IMR-90 (cell line): Measurements from ENCODE around the gene ST7.

Experiments
- BHLHE40 ChIP-seq: fragments of 150-350 bp; IDR thresholded peaks from 2 replicates; pipeline ENCODE4 v1.6.1; 2016; ENCODE audit warnings: mild to moderate bottlenecking, low read depth, low read length
- CEBPB ChIP-seq: IDR thresholded peaks from 2 replicates; pipeline ENCODE4 v1.6.1; 2012; ENCODE audit warnings: low read depth, low read length, improper control_type of control experiment
- FOS ChIP-seq: fragments of 150-350 bp; IDR thresholded peaks from 2 replicates; pipeline ENCODE4 v1.6.1; 2016; ENCODE audit warnings: low read depth, low read length
- MAFK ChIP-seq: IDR thresholded peaks from 2 replicates; pipeline ENCODE4 v1.6.1; 2012; ENCODE audit warnings: low read depth, low read length, improper control_type of control experiment
- MXI1 ChIP-seq: IDR thresholded peaks from 2 replicates; pipeline ENCODE4 v1.6.1; 2012; ENCODE audit warnings: low read depth, mild to moderate bottlenecking, low read length, moderate library complexity, borderline replicate concordance
- POLR2A ChIP-seq: IDR thresholded peaks from 2 replicates; pipeline ENCODE4 v1.6.1; 2012; ENCODE audit warnings: mild to moderate bottlenecking, low read depth, low read length
- RAD21 ChIP-seq: IDR thresholded peaks from 2 replicates; pipeline ENCODE4 v1.6.1; 2012; ENCODE audit warnings: low read length, improper control_type of control experiment
- RCOR1 ChIP-seq: IDR thresholded peaks from 2 replicates; pipeline ENCODE4 v1.6.1; 2012; ENCODE audit warnings: mild to moderate bottlenecking, low read length, improper control_type of control experiment; ENCODE audit not compliant: insufficient replicate concordance
- RFX5 ChIP-seq: IDR thresholded peaks from 2 replicates; pipeline ENCODE4 v1.8.0; 2012; ENCODE audit warnings: low read depth, mild to moderate bottlenecking, low read length, moderate library complexity
- TF ChIP-seq, protein P1 (sequence below): conservative IDR thresholded peaks from 2 replicates; pipeline ENCODE4 v1.5.1; 2012; ENCODE audit warnings: mild to moderate bottlenecking, low read depth, low read length, improper control_type of control experiment
- TF ChIP-seq, protein P2 (sequence below): fragments of 150-350 bp; IDR thresholded peaks from 2 replicates; pipeline ENCODE4 v1.6.1; 2017; ENCODE audit warnings: mild to moderate bottlenecking, antibody characterized with exemption, low read length, low read depth
- TF ChIP-seq, protein P3 (sequence below): fragments of 150-350 bp; IDR thresholded peaks from 2 replicates; pipeline ENCODE4 v1.6.1; 2016; ENCODE audit warnings: low read depth, mild to moderate bottlenecking, low read length, moderate library complexity, borderline replicate concordance

DNA sequence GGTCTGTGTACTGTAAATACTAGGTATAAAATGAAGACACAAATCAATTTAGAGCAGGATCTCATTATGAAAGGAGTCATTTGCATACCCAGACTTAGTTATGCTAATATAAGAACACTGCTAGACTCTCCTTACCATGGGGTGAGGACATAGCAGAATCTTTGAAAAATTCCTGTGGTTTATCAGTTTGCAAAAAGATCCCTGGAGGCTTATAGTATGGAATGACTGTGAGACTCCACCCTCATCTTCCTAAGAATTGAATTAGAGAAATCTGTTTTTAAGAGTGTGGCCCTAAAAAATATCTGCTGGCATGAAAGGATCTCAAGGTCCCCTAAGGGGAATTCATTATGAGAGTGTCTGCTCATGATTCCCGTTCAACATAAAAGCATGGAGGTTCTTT lies 306.3 kb downstream of the ST7 start:
- no peak for TF ChIP-seq POLR2A
- TF ChIP-seq FOS: no peak
- TF ChIP-seq, protein P1, sequence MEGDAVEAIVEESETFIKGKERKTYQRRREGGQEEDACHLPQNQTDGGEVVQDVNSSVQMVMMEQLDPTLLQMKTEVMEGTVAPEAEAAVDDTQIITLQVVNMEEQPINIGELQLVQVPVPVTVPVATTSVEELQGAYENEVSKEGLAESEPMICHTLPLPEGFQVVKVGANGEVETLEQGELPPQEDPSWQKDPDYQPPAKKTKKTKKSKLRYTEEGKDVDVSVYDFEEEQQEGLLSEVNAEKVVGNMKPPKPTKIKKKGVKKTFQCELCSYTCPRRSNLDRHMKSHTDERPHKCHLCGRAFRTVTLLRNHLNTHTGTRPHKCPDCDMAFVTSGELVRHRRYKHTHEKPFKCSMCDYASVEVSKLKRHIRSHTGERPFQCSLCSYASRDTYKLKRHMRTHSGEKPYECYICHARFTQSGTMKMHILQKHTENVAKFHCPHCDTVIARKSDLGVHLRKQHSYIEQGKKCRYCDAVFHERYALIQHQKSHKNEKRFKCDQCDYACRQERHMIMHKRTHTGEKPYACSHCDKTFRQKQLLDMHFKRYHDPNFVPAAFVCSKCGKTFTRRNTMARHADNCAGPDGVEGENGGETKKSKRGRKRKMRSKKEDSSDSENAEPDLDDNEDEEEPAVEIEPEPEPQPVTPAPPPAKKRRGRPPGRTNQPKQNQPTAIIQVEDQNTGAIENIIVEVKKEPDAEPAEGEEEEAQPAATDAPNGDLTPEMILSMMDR: no peak
- no peak for TF ChIP-seq MAFK
- TF ChIP-seq CEBPB: no peak
- no peak for TF ChIP-seq RFX5
- TF ChIP-seq RCOR1: no peak
- no peak for TF ChIP-seq MXI1
- TF ChIP-seq, protein P2, sequence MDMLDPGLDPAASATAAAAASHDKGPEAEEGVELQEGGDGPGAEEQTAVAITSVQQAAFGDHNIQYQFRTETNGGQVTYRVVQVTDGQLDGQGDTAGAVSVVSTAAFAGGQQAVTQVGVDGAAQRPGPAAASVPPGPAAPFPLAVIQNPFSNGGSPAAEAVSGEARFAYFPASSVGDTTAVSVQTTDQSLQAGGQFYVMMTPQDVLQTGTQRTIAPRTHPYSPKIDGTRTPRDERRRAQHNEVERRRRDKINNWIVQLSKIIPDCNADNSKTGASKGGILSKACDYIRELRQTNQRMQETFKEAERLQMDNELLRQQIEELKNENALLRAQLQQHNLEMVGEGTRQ: no peak
- TF ChIP-seq RAD21: no peak
- TF ChIP-seq, protein P3, sequence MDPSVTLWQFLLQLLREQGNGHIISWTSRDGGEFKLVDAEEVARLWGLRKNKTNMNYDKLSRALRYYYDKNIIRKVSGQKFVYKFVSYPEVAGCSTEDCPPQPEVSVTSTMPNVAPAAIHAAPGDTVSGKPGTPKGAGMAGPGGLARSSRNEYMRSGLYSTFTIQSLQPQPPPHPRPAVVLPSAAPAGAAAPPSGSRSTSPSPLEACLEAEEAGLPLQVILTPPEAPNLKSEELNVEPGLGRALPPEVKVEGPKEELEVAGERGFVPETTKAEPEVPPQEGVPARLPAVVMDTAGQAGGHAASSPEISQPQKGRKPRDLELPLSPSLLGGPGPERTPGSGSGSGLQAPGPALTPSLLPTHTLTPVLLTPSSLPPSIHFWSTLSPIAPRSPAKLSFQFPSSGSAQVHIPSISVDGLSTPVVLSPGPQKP: no peak
- TF ChIP-seq BHLHE40: no peak
